Transverse colon (tissue), 4 donors: ENCODE data around the gene DGKE.

Experiments used
- EP300 ChIP-seq: sonication (generic); formaldehyde crosslinking; IDR thresholded peaks from one replicate; pipeline ENCODE4 v1.6.1; 2017; ENCODE audit warnings: antibody characterized with exemption, low read depth
- POLR2A ChIP-seq: fragments of 450-650 bp; IDR thresholded peaks from one replicate; pipeline ENCODE4 v1.6.1; 2016; ENCODE audit warnings: antibody characterized with exemption, mild to moderate bottlenecking, moderate library complexity
- POLR2AphosphoS5 ChIP-seq, 3 donors: sonication (generic); formaldehyde crosslinking; IDR thresholded peaks; one replicate each; pipeline ENCODE4 v1.6.1; 2016; ENCODE audit warnings: antibody characterized with exemption in 3 of 3
- TF ChIP-seq, protein P1 (sequence below), 5 experiments: fragments of 200-600 bp in 3 of 5; fragments of 450-650 bp in 2 of 5; sonication (generic) in 3 of 5; IDR thresholded peaks; 1 replicate in 2 of 5; 2 replicates in 3 of 5; pipeline ENCODE4 v1.5.1; 2016 to 2017; ENCODE audit warnings: antibody characterized with exemption in 5 of 5, inconsistent platforms in 3 of 5, mild to moderate bottlenecking in 2 of 5, moderate library complexity in 1 of 5

DNA sequence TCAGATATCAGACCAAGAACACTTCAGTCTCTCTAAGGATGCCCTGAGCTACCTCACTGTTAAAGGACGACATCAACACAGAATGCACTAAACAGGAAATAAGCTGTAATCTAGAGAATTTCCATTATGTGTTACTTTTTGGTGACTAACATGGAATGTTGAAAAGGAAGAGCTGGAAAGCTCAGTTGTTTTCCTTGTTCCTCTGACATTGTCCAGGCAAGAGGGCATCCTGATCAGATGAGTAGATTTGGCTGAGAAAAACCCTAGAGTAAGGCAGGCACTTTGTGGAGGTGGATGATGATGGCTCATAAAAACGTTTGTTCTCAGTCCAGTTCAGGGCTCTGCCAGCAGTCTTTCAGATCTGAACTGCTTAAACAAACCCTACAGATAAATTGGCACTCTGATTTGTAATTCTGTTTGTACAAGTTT lies 34.0 kb downstream of the DGKE start:
- TF ChIP-seq POLR2A, result no peak
- TF ChIP-seq, protein P1, sequence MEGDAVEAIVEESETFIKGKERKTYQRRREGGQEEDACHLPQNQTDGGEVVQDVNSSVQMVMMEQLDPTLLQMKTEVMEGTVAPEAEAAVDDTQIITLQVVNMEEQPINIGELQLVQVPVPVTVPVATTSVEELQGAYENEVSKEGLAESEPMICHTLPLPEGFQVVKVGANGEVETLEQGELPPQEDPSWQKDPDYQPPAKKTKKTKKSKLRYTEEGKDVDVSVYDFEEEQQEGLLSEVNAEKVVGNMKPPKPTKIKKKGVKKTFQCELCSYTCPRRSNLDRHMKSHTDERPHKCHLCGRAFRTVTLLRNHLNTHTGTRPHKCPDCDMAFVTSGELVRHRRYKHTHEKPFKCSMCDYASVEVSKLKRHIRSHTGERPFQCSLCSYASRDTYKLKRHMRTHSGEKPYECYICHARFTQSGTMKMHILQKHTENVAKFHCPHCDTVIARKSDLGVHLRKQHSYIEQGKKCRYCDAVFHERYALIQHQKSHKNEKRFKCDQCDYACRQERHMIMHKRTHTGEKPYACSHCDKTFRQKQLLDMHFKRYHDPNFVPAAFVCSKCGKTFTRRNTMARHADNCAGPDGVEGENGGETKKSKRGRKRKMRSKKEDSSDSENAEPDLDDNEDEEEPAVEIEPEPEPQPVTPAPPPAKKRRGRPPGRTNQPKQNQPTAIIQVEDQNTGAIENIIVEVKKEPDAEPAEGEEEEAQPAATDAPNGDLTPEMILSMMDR (IDR thresholded peaks at IDR 0.05), result no peak
- TF ChIP-seq POLR2AphosphoS5 (IDR thresholded peaks at IDR 0.05), result no peak
- no peak for TF ChIP-seq EP300
